GM18507 (cell line): ENCODE results near the gene ASCL5.

Experiments
- DNase-seq: peaks from one replicate; pipeline ENCODE4 v3.0.0; 2011; ENCODE audit warnings: low read depth; ENCODE audit not compliant: insufficient read length; ENCODE audit errors: extremely low spot score
- FAIRE-seq: peaks from 2 replicates; lab custom pipeline; 2011; peaks lifted over from hg19 to GRCh38; lab: Jason Lieb, UNC

Gene ASCL5

GRCh38 chr1:201154389-201155165 lies 27.6 kb upstream of the ASCL5 start, which contains the start of gene TMEM9:
TMEM9 (minus strand) TSS chr1:201154474; CDS start chr1:201153923, 551 bp downstream.
- FAIRE-seq (peak; percentile 84), DNase-seq (peak; percentile 97)

- FAIRE-seq (no peak), DNase-seq (peak; percentile 65)
Observed at GRCh38 chr1:201153474-201154388, 26.7 kb upstream of the ASCL5 start.

- peak; percentile 20 for DNase-seq
- FAIRE-seq, result peak; percentile 47
Observed at GRCh38 chr1:201149400-201149799, 22.4 kb upstream of the ASCL5 start.

- FAIRE-seq (no peak), DNase-seq (no peak)
Observed at GRCh38 chr1:201147396-201148015, 20.5 kb upstream of the ASCL5 start.

GRCh38 chr1:201146626-201147390 lies 19.8 kb upstream of the ASCL5 start:
- DNase-seq (no peak), FAIRE-seq (no peak)

- FAIRE-seq, result no peak
Observed at GRCh38 chr1:201145816-201146215, 18.8 kb upstream of the ASCL5 start.

GRCh38 chr1:201145132-201145531 lies 18.1 kb upstream of the ASCL5 start:
- FAIRE-seq (no peak), DNase-seq (no peak)

More at GRCh38 chr1:201145816-201146215, 18.8 kb upstream of the ASCL5 start:
- DNase-seq, result no peak

GRCh38 chr1:201144701-201145100 lies 17.7 kb upstream of the ASCL5 start:
- FAIRE-seq (no peak), DNase-seq (no peak)

- no peak for DNase-seq
- no peak for FAIRE-seq
Observed at GRCh38 chr1:201143726-201144635, 17.0 kb upstream of the ASCL5 start.

GRCh38 chr1:201142849-201143725 lies 16.1 kb upstream of the ASCL5 start:
- no peak for FAIRE-seq
- no peak for DNase-seq

GRCh38 chr1:201142011-201142848 lies 15.2 kb upstream of the ASCL5 start:
- FAIRE-seq (no peak), DNase-seq (no peak)

- no peak for DNase-seq
- no peak for FAIRE-seq
Observed at GRCh38 chr1:201141418-201141817, 14.4 kb upstream of the ASCL5 start.

GRCh38 chr1:201140941-201141260 lies 13.9 kb upstream of the ASCL5 start:
- no peak for FAIRE-seq
- DNase-seq, result no peak

- FAIRE-seq (no peak), DNase-seq (no peak)
Observed at GRCh38 chr1:201140235-201140940, 13.4 kb upstream of the ASCL5 start.

- FAIRE-seq, result no peak
- DNase-seq, result no peak
Observed at GRCh38 chr1:201139756-201140155, 12.8 kb upstream of the ASCL5 start.

- no peak for FAIRE-seq
- no peak for DNase-seq
Observed at GRCh38 chr1:201139306-201139705, 12.3 kb upstream of the ASCL5 start.
